HEK293 (cell line): ENCODE data around the gene EIF4G3.

Experiments used
- KLF8 ChIP-seq: fragments of 450-650 bp; formaldehyde crosslinking; IDR thresholded peaks from 2 replicates; pipeline ENCODE4 v1.5.1; 2016; ENCODE audit warnings: missing biosample characterization, missing genetic modification characterization
- TRIM28 ChIP-seq: IDR thresholded peaks from 2 replicates; pipeline ENCODE4 v1.6.1; 2011; ENCODE audit warnings: low read length, control low read depth, borderline replicate concordance
- ZNF133 ChIP-seq: fragments of 450-650 bp; formaldehyde crosslinking; IDR thresholded peaks from 2 replicates; pipeline ENCODE4 v1.5.1; 2016; ENCODE audit warnings: missing biosample characterization, missing genetic modification characterization
- ZNF155 ChIP-seq: fragments of 450-650 bp; formaldehyde crosslinking; IDR thresholded peaks from 2 replicates; pipeline ENCODE4 v1.5.1; 2016; ENCODE audit warnings: missing biosample characterization, missing genetic modification characterization
- ZNF76 ChIP-seq: fragments of 450-650 bp; formaldehyde crosslinking; IDR thresholded peaks from 2 replicates; pipeline ENCODE4; 2016; ENCODE audit warnings: low read depth, missing biosample characterization, missing genetic modification characterization, borderline replicate concordance
- TF ChIP-seq, protein P1 (sequence below): fragments of 450-650 bp; formaldehyde crosslinking; IDR thresholded peaks from 2 replicates; pipeline ENCODE4 v1.5.1; 2016; ENCODE audit warnings: missing biosample characterization, missing genetic modification characterization

DNA sequence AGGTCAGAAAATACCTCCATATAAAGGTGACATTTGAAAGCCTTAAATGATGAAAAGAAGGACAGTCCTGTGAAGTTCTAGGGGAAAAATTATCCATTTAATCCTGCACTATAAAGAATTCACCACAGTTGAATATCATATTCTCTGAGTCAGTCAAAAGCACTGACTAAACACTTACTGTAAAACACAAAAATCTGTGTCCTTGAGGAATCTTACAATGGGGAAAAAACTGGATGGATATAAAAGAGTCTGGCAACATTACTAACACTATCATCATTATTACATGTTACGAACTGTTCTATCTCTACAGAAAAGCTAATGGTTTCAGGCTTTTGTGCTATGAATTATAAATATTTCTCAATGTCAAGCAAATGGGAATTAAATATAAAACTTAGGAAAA is 347.2 kb downstream of the EIF4G3 start:
- TF ChIP-seq, protein P1, sequence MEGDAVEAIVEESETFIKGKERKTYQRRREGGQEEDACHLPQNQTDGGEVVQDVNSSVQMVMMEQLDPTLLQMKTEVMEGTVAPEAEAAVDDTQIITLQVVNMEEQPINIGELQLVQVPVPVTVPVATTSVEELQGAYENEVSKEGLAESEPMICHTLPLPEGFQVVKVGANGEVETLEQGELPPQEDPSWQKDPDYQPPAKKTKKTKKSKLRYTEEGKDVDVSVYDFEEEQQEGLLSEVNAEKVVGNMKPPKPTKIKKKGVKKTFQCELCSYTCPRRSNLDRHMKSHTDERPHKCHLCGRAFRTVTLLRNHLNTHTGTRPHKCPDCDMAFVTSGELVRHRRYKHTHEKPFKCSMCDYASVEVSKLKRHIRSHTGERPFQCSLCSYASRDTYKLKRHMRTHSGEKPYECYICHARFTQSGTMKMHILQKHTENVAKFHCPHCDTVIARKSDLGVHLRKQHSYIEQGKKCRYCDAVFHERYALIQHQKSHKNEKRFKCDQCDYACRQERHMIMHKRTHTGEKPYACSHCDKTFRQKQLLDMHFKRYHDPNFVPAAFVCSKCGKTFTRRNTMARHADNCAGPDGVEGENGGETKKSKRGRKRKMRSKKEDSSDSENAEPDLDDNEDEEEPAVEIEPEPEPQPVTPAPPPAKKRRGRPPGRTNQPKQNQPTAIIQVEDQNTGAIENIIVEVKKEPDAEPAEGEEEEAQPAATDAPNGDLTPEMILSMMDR (tag by site-specific recombination) = no peak
- TF ChIP-seq TRIM28 (no peak), ZNF155 (tag by site-specific recombination) (no peak), ZNF133 (tag by site-specific recombination) (no peak), KLF8 (tag by site-specific recombination) (no peak), ZNF76 (tag by site-specific recombination) (no peak)
